ENCODE measurements around the gene GHRL.
"Not testable (repeated sequence)": the region's sequence is repeated elsewhere in the genome, so short reads cannot be mapped to it uniquely, and the experiment has no call there.

The GHRL gene

DNA sequence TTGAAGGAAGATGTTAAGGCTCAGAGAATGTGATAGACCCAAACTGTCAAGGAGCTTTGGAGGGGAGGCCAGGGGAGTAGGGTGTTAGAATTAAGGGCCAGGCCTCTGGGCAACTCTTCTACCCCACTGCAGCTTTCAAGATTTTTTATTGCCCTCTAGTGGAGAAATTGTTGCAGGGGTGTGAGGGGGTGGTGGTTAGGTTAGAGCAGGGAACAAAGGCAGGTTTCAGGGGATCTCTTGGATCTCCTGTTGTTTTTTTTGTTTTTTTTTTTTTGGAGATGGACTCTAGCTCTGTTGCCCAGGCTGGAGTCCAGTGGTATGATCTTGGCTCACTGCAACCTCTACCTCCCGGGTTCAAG, 29.6 kb upstream of the GHRL start:
- no peak for DNase-seq

DNA sequence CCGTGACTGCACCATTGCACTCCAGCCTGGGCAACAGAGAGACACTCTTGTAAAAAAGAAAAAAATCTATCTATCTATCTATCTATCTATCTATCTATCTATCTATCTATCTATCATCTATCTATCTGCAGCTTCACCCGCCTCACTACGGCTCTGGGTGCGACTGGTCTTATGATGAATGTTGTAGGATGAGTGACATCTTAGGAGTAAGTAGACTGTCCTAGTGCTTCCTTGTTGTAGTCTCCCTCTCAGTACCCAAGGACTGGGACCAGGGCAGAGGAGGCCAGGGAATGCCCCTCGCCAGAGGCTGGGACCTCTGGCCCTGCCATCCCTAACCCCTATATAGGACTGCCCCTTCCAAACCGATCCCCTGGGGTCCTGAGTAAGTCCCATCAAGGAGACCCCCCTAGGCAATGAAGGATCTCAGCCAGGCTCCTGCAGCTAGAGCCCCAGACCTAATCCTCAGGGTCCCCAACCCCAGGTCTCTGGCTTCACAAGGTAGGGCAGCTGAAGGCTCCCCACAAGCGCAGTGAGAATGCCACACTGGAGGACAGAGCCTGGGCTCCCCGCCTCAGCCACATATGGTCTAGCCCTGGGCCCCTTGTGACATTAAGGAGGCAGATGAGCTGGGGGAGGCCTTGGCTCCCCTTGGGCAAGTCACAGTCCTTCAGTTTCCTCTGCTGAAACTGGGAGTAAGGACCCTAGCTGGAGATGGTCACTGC, 29.0 kb upstream of the GHRL start:
- no peak for DNase-seq

DNA sequence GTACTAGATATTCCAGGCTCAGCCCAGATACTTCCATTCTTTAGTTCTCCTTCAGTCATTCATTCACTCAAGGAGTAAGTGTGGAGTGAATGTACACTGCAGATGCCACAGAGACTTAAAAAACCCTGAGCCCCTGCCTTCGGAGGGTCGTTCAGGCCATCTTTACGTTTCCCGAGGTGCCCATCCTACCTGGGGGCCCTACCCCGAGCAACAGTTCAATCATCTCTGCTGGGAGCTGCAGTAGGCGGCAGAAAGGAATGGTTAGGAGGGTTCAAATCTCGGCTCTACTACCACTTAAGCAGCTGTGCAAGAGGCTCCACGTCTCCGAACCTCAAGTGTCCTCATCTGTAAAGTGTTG, 27.6 kb upstream of the GHRL start:
- DNase-seq: no peak

DNA sequence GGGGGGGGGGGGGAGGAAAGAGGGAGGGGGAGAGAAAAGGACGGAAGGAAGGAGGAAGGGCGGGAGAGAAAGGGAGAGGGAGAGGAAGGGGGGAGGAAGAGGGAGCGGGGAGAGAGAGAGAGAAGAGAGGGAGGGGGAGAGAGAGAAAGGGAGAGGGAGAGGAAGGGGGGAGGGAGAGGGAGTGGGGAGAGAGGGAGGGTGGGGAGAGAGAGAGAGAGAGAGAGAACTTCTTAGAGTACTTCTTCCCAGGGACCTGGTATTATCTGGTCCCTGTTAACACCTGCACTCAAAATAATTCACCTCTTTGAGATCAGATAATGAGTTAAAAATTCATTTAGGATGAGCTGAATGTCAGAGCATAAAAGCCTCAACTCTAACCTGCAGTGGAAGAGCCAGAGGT, 27.1 kb upstream of the GHRL start:
- DNase-seq: no peak

DNA sequence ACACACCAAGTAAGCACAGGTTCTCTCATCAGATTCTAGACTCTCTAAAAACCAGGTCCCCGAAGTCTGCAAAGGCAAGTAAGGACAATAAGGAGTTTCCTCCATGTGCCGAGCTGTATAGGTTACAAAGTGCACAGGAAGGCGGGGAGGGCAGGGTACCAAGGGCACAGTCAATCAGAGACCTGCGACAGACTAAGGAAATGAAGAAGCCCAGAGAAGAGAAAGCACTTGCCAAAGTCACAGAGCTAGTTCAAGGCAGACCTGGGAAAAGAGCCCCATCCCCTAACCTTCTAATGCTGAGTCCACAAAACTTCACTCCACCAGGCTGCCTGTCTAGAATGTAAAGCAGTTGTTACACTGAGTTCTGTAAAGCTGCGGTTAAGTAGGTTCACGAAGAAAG, 26.5 kb upstream of the GHRL start:
- no peak for DNase-seq

DNA sequence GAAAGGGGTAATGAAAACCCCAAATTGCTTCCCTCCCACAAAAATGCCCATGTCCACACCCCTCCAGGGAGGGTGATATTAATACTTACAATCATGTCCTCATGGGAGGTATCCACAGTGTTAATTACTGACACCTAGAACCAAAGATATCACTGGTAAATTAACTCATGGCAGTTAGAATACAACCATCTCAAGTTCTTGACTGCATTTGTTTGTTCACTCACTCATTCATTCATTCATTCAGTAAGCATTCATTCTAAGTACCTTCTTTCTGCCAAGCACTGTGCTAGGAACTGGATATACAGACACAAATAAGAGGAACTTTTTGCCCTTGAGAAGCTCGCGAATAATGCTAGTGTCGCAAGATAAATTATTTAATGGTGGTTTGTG, 25.2 kb upstream of the GHRL start:
- no peak for DNase-seq

DNA sequence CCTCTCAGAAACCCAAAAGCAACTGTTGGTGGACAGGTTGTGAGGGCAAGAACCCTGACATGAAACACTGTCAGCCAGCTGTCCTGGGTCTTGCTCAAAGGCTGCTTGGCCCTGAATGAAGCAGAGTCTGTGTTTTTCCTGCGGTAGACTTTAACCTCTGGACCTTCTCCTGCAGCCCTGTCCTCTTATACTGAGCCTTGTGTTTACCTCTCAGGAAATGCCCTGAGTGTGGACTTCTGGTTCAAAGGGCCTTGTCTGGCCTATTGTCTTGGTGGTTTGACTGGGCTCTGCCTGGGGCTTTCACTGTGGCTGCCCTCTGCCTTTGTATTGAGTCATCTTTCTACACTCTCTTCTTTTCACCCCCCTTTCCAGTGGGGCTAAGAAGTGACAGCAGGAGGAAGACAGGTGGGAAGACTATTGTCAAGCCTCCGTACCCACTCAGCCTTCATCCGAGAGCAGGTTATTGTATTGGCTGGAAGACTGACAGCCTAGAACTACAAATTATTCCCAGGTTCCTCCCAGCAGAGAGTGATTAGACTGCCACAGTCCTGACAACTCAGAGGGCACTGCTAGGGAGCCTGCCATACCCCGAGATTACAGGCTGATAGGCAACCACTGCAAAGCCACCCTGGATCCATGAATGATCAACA, 24.7 kb upstream of the GHRL start:
- DNase-seq: no peak

DNA sequence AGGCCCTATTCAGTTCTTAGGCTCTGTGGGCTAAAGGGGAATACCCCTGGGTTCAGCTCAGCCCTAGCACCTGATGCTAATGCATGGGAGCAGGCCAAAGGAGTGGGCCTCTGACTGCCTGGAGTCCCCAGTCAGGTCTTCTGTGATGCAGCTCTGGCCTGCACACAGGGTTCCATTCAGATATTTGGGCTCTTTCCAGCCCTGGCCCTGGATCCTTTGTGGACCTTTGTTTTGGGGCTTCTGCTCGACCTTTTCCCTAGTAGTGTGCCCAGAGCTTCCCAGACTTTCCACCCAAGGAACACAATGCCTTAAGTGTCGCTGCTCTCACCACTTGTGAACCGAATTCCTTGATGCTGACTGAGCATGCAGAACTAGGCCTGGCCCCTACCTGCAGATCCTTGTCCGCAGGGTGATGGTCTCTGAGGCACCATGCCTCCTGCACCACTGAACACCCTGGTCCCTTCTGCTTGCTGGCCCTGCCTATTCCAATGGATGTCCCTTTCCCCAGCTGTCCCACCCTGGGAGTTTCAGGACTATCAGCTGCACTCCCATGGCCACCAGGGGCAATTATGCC, 23.1 kb upstream of the GHRL start:
- DNase-seq: no peak

DNA sequence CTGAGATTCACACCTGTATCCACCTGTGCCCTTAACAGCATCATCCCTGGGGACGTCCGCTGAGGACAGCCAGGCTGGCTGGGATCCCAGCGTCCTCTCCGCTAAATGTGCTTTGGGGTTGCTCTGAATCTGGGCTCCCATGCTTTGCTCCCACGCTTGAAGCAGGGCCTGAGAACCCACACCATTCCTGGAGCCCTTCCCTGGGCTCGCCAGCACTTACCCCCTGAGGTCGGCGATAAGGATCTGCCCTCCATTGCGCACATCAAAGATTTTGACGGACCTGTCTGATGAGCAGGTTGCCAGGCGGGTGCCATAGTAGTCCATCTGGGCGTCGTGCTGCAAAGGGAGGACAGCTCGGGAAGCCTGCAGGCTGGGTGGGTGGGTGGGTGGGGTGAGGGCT, 22.4 kb upstream of the GHRL start:
- DNase-seq: no peak

DNA sequence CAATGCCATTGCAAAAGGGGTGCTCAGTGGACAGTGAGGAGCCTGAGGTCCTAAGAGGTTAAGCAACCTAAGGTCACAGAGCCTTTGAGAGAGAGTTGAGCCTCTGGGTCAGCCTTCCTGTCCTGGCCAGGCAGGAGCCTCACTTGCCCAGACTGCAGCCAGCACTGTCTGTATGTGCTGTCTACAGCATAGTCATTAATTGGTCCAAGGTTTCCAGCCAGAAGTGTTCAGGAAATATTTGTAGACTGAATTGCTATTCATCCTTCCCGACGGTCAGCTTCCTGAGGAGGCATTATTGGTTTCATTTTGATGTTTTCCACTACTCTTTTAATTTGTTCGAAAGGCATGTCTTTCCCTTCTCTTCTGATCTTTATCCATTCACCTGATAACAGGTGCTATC, 20.1 kb upstream of the GHRL start:
- DNase-seq: no peak

DNA sequence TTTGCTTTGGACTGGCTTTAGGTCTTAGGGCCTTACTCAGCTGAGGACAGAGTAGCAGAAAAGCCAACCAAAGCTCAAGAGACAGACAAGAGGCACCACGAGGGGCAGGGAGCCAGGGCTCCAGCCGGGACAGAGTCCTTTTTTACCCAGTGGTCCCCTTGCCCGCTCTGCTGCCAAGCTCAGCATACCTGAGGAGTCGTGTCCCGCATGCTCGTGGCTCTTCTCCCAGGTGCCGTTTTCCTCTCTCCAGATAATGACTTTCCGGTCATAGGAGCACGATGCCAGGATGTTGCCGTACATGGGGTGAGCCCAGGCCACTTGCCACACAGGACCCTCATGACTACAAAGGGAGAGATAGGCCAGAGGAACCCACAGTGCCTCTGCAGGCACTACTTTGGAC, 19.6 kb upstream of the GHRL start:
- no peak for DNase-seq

DNA sequence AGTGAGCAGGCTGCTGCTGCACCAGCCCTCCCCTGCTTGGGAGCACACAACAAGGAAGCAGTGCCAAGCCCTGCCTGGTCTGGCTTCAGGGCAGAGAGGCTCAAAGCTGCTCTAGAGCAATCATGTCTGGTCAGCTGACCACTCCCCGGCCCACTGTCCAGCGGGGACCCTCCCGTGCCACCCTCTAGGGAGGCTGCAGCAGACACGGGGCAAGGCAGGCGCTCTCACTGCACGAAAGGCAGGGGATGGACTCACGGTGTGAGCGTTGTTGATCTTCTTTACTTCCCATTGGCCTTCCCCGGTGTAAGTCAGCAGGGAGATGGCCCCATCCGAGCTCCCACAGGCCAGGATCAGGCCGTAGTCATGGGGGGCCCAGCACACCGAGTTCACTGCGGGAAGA, 19.0 kb upstream of the GHRL start:
- no peak for DNase-seq

DNA sequence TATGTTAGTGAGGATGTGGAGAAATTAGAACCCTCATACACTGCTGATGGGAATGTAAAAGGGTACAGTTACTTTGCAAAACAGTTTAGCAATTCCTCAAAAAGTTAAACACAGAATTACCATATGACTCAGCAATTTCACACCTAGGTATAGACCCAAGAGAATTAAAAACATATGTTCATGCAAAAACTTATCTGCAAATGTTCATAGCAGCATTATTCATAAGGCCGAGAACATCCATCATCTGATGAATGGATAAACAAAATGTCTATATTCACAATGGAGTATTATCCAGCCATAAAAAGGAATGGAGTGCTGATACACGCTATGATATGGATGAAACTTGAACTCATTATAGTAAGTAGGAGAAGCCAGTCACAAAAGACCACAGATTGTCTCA, 17.8 kb upstream of the GHRL start:
- no peak for DNase-seq

DNA sequence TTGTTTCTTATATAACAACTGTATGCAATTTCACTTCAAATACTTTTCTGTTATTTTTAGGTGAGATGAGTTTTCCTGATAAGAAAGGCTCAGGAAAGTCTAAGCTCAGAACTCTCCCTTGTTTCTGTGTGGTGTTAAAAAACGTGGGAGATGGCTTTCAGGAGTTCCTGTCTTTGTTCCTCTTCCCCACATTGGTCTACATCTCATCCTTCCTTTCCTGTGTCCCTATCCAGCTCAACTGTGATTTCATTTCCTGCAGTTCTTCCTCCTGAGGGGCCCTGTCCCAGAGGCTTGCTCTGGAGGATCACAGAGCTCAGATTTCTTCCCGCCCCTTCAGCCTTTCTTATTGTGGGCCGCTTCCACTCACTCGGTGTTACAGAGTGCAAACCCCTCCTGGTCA, 17.0 kb upstream of the GHRL start:
- DNase-seq: no peak

DNA sequence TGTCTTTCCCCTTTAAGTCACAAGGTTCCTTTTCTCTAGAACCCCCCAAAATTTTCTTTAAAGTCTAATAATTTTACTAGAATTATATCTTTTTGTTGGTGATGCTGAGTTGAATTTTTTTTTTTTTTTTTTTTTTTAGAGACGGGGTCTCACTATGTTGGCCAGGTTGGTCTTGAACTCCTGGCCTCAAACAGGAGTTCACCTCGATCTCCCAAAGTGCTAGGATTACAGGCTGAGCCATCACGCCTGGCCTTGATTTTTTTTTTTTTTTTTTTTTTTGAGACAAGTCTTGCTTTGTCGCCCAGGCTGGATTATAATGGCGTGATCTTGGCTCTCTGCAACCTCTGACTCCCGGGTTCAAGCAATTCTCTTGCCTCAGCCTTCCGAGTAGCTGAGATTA, 15.9 kb upstream of the GHRL start:
- DNase-seq: no peak

DNA sequence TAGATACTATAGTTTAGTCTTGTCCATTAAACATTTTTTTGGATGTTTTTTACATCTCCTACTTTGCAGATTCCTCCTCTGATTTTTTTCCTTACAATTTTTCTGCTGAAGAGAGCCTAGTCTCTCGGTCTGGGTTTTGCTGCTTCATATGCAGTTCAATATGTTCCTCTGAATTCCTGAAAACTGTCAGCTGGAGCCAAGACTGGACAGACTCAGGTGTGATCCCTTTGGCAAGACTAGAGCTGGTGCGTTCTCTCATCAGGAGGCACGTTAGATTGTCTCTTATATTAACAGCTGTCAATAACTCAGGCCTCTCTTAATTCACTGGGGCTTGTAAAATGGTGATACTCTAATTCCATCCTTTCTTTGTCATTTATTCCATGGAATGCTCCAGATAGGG, 13.4 kb upstream of the GHRL start:
- DNase-seq: no peak

DNA sequence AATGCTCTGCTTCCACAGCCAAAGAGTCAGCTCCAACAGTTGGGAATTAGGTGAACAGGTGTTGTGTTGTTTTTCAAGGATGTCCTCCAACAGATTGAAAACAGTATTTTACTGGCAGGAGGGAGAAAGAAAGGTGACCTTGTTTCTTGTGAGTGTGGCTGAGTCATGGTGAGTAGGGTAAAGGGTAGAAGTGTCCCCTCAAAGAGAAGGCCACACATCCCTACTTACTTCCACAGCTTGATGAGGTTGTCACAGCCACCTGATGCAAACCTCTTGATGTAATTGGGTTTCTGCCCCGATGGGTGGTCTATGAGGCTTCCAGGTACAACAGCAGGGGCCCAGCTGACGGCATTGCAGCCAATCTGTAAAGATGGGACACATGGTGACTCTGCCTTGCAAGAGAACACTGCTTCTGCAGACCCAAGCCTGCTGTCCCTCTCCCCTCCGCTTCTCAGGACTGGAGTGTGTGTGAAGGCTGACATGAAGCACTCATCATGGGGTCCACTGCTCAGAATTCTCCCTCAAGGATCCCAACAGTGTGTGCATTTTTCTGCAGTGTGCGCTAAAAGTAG, 12.7 kb upstream of the GHRL start:
- DNase-seq: no peak

DNA sequence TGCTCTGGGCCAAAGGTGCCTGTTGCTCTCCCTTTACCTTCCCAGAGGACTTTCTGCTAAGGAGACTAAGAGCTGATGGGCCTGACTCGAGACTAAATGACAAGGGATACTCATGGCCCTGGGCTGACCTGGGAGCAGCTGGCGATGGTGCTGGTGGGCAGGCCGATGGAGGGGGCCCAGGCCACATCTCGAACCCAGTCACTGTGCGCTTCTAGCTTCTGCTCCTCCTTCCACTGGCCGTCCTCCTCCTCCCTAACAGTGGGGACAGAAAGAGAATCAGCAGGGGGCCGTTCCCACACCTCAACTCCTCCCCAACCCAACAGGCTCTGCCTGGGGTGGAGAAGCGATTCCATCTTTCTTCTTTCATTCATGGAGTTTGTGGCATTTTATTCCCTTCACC, 12.2 kb upstream of the GHRL start:
- DNase-seq: no peak

DNA sequence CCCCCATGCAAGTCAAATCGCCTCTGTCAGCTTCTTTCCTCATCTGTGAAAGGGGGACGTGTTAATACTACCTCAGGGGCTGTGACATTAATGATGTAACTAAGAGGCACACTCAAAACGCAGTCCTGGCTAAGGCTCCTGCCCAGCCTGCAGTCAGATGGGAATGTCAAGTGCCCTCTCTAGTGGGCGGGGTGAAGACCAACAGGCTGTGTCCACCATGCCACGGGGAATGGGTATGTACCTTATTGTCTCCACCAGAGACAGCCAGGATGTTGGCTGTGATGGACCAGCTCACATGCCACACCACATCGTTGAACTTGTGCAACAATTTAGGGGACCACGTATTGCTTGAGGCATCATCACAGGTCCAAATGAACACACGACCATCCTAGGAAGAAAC, 11.0 kb upstream of the GHRL start:
- no peak for DNase-seq

DNA sequence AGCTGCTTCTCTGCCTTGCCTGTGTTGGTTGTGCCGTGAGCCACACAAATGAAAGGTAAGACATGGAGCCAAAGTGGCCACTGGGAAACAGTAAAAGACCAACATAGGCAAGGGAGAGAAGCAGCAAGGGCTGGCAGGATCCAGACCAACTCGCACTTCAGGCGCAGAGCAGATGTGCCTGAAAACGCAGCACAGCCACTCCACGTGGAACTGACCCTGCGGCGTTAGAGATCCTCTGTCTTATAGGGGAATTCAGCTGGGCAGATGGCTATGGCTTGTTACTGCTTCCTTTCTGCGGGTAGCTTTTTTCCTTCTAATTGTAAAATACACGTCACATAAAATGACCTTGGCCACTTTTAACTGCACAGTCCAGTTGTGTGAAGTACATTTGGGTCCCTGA, 10.4 kb upstream of the GHRL start:
- DNase-seq: no peak

DNA sequence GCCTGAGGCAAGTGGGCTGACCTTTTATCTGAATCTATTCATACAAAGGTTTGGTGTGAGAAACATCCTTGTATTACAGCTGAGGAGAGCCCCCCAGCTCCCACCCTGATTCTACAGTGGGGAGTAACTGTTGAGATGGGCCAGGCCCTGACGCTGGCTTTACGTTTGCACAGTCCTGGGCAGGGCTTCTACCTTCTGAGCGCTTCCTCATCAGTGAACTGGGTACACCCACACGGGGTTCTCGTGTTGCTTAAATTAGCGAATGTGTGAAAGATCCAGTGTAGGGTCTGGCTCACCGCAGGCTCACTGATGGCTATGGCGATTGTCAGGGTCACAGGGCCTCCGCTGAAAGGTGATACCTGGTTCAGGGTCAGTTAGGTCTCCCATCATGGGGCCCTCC, 7.3 kb upstream of the GHRL start:
- DNase-seq: no peak

DNA sequence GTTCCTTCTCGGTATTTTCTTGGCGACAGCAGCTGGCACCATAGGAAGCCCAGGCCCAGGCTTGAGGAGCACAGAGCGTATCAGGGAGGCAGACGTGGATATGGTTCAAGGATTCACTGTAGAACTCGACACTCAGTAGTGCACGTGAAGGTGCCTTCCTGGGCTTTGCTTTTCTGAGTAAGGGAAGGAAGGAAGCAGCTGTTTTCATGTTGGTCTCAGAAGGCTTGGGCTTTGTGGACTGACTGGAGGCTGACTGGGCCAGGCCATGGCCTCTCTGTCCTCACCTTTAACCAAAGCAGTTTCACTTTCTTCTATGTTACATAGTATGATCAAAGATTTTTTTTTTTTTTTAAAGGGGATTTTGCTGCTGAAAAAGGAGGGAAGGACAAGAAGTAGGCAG, 6.9 kb upstream of the GHRL start:
- no peak for DNase-seq

DNA sequence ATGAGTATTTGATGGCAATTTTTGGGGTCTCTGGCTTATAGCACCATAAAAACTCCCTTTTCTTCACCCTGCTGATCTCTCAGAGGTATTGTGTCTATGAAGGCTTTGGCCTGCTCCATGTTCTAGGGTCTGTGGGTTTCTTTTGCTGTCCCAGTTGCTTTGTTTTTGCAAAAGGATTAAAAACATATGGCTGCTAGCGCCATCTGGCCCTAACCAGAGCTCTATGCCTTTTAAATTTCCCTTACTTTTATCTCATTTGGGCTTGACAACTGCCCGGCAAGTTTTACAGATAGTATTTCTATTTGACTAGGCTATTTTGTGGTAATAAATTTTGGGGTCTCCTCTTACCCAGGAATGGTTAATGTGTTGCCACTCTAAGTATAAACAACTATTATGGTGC, 6.4 kb upstream of the GHRL start:
- no peak for DNase-seq

DNA sequence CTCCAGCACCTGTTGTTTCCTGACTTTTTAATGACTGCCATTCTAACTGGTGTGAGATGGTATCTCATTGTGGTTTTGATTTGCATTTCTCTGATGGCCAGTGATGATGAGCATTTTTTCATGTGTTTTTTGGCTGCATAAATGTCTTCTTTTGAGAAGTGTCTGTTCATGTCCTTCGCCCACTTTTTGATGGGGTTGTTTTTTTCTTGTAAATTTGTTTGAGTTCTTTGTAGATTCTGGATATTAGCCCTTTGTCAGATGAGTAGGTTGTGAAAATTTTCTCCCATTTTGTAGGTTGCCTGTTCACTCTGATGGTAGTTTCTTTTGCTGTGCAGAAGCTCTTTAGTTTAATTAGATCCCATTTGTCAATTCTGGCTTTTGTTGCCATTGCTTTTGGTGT, 5.3 kb upstream of the GHRL start:
- DNase-seq: not testable (repeated sequence)

Measured in NCI-H187 (cell line).